ENCODE results near the gene TMEM132D.

GRCh38 chr12:129788506-129789084, 115.2 kb downstream of the TMEM132D start:
- TF ChIP-seq, protein P1, sequence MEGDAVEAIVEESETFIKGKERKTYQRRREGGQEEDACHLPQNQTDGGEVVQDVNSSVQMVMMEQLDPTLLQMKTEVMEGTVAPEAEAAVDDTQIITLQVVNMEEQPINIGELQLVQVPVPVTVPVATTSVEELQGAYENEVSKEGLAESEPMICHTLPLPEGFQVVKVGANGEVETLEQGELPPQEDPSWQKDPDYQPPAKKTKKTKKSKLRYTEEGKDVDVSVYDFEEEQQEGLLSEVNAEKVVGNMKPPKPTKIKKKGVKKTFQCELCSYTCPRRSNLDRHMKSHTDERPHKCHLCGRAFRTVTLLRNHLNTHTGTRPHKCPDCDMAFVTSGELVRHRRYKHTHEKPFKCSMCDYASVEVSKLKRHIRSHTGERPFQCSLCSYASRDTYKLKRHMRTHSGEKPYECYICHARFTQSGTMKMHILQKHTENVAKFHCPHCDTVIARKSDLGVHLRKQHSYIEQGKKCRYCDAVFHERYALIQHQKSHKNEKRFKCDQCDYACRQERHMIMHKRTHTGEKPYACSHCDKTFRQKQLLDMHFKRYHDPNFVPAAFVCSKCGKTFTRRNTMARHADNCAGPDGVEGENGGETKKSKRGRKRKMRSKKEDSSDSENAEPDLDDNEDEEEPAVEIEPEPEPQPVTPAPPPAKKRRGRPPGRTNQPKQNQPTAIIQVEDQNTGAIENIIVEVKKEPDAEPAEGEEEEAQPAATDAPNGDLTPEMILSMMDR (conservative IDR thresholded peaks at IDR 0.05; ENCODE audit: low read depth, low read length): no peak
- TF ChIP-seq EZH2 (IDR thresholded peaks at IDR 0.05; ENCODE audit: borderline replicate concordance, low read depth, low read length, poor library complexity, severe bottlenecking): no peak
